ENCODE measurements around the gene FAM81B.

The FAM81B gene

GRCh38 chr5:95486191-95486590 is 95.0 kb downstream of the FAM81B start:
- no peak for DNase-seq

GRCh38 chr5:95487880-95488279 is 96.7 kb downstream of the FAM81B start:
- no peak for DNase-seq
